Activated gamma-delta T cell treated with Interleukin-2 at 50 U/mL for 16 hours (primary cell): Measurements from ENCODE around the gene ACTR5.
"Not testable (repeated sequence)": the region's sequence is repeated elsewhere in the genome, so short reads cannot be mapped to it uniquely, and the experiment has no call there.

ENCODE experiments used
- DNase-seq: peaks from one replicate; pipeline ENCODE4 v3.0.0-alpha.2; 2020

The ACTR5 gene

GRCh38 chr20:38805958-38806854 lies 57.9 kb downstream of the ACTR5 start:
- peak; percentile 34 for DNase-seq

GRCh38 chr20:38806855-38807655 lies 58.8 kb downstream of the ACTR5 start:
- peak; percentile 20 for DNase-seq

- no peak for DNase-seq
Measured at GRCh38 chr20:38809942-38810341, 61.7 kb downstream of the ACTR5 start.

- no peak for DNase-seq
Measured at GRCh38 chr20:38810926-38811630, 62.8 kb downstream of the ACTR5 start.

- DNase-seq = no peak
Measured at GRCh38 chr20:38811769-38812168, 63.5 kb downstream of the ACTR5 start.

GRCh38 chr20:38812182-38812581 lies 63.9 kb downstream of the ACTR5 start:
- no peak for DNase-seq

- no peak for DNase-seq
Measured at GRCh38 chr20:38812709-38813573, 64.7 kb downstream of the ACTR5 start.

GRCh38 chr20:38813574-38813962 lies 65.3 kb downstream of the ACTR5 start:
- not testable (repeated sequence) for DNase-seq

GRCh38 chr20:38815446-38815845 lies 67.2 kb downstream of the ACTR5 start:
- DNase-seq = no peak

- no peak for DNase-seq
Measured at GRCh38 chr20:38818113-38819065, 70.1 kb downstream of the ACTR5 start.
